Uterus (tissue), 2 donors: ENCODE data around the gene HEMK1.

Experiments used
- POLR2A ChIP-seq, 2 donors: fragments of 450-650 bp; IDR thresholded peaks; one replicate each; pipeline ENCODE4 v1.6.1; 2016; ENCODE audit warnings: antibody characterized with exemption in 2 of 2, mild to moderate bottlenecking in 1 of 2, moderate library complexity in 1 of 2
- TF ChIP-seq, protein P1 (sequence below), 4 experiments: fragments of 200-600 bp in 2 of 4; fragments of 450-650 bp in 2 of 4; sonication (generic) in 2 of 4; IDR thresholded peaks; one replicate each; pipeline ENCODE4 v1.5.1; 2016 to 2019; ENCODE audit warnings: antibody characterized with exemption in 4 of 4, mild to moderate bottlenecking in 2 of 4, moderate library complexity in 1 of 4

DNA sequence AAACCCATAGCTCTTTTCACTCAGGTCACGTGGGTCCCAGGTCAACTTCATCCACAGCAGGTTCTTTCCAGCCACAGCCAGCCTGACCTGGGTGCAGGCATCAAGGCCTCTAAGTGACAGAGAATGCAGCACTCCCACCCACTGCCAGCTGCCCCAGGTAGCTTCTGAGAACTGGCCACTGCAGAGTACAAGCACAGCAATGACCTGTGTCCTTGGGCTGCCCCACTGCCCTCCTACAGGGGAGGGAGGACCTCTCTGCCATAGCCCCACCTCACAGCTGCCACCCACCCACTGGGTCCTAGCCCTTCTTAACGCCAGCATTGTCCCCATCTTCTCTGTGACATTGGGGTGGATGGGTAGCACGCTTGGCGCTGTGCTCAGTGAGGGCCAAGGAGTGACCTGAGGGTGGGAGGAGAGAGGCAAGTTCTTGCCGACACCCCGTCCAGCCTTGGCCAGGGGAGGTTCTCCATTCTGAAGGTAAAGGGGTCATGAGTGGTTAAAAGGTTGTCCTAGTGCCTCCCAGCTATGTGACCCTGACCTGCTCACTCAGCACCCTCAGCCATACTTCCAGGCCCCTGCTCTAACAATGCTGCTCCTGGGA, 29.9 kb downstream of the HEMK1 start:
- TF ChIP-seq, protein P1, sequence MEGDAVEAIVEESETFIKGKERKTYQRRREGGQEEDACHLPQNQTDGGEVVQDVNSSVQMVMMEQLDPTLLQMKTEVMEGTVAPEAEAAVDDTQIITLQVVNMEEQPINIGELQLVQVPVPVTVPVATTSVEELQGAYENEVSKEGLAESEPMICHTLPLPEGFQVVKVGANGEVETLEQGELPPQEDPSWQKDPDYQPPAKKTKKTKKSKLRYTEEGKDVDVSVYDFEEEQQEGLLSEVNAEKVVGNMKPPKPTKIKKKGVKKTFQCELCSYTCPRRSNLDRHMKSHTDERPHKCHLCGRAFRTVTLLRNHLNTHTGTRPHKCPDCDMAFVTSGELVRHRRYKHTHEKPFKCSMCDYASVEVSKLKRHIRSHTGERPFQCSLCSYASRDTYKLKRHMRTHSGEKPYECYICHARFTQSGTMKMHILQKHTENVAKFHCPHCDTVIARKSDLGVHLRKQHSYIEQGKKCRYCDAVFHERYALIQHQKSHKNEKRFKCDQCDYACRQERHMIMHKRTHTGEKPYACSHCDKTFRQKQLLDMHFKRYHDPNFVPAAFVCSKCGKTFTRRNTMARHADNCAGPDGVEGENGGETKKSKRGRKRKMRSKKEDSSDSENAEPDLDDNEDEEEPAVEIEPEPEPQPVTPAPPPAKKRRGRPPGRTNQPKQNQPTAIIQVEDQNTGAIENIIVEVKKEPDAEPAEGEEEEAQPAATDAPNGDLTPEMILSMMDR (IDR thresholded peaks at IDR 0.05) = no peak
- no peak for TF ChIP-seq POLR2A (IDR thresholded peaks at IDR 0.05)
